Caki2 (cell line): ENCODE results near the gene GPT2. TPM values are rescaled to one million over a fixed set of nuclear protein-coding genes. Genes with fewer than 3 reads are reported as not detected.
"Not testable (repeated sequence)": the region's sequence is repeated elsewhere in the genome, so short reads cannot be mapped to it uniquely, and the experiment has no call there.

Experiments
- DNase-seq: peaks from one replicate; pipeline ENCODE4 v3.0.0-alpha.2; 2015; ENCODE audit warnings: low read depth
- in situ Hi-C: cut with HindIII; loops from 2 replicates; pipeline ENCODE4 v1.10.0; 2016; ENCODE audit warnings: low sequenced_read_pairs, low pct_unique_long_range_greater_than_20kb, mixed read lengths
- total RNA-seq: library from RNA; depleted of rRNA; stranded (reverse); fragments of >200 nt; shearing (Covaris generic); gene quantifications from 2 replicates; pipeline ENCODE4 v1.2.3, GENCODE V29; 2014; ENCODE audit warnings: low replicate concordance

The GPT2 gene
- total RNA-seq, 1 experiment from 2014 or later, result 28.5 TPM

DNA sequence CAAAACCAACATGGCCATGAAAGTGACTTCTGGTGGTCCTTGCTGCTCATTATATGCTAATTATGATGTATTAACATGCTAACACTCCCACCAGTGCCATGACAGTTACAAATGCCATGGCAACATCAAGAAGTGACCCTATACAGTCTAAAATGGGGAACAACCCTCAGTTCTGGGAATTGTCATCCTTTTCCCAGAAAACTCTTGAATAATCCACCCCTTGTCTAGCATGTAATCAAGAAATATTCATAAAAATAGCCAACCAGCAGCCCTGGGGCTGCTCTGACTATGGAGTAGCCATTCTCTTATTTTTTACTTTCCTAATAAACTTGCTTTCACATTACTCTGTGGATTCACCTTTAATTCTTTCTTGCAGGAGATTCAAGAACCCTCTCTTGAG is 53.4 kb downstream of the GPT2 start:
- in situ Hi-C loops, result no loop called here
- DNase-seq, result no peak

GRCh38 chr16:46944713-46945112 is 60.6 kb downstream of the GPT2 start:
- in situ Hi-C loops, result not testable (repeated sequence)

DNA sequence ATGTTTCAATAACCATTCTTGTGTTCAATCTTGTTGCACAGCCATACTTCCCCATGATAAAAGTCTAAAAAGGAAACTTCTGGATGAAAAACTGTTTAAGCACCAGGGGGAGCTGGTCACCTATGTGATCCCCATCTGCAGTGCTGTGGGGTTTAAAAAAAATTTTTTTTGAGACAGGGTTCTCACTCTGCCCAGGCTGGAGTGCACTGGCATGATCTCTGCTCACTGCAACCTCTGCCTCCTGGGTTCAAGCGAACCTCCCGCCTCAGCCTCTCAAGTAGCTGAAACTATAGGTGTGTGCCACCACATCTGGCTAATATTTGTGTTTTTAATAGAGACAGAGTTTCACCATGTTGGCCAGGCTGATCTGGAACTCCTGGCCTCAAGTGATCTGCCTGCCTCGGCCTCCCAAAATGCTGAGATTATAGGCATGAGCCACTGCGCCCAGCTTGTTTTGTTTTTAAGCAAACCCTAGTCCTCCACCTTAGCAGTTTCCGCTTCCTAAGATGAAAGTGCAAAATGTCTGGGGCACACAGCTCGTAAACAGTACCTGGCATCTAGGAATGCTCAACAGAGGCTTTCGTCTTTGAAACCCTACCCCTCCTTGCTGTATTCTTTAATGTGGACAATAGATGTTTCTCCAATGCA is 63.9 kb downstream of the GPT2 start:
- peak; percentile 14 for DNase-seq
- in situ Hi-C loops, result no loop called here

More at GRCh38 chr16:46944713-46945112, 60.6 kb downstream of the GPT2 start:
- DNase-seq, result not testable (repeated sequence)

DNA sequence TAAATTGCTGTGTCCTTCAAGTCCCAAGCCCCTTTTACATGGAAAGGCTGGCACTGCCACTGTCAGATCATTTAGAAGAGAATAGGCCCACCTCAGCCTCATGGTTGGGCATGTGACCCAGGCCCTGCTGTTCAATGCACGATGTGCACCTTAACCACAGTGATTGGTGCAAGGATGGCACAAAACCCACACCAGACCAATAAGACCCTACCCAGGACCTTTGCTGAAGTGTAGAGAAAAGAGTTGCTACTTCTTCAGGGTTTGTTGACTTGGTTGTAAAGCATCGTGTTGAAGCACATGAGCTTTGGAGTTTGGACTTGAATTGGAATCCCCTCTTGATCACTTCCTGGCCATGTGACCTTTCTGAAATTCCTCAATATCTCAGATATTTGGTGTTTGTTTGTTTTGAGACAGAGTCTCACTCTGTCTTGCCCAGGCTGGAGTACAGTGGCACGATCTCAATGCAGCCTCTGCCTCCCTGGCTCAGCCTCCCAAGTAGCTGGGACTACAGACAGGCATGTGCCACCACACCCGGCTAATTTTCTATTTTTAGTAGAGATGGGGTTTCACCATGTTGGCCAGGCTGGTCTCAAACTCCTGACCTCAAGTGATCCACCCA is 64.5 kb downstream of the GPT2 start:
- in situ Hi-C loops, result no loop called here
- no peak for DNase-seq

DNA sequence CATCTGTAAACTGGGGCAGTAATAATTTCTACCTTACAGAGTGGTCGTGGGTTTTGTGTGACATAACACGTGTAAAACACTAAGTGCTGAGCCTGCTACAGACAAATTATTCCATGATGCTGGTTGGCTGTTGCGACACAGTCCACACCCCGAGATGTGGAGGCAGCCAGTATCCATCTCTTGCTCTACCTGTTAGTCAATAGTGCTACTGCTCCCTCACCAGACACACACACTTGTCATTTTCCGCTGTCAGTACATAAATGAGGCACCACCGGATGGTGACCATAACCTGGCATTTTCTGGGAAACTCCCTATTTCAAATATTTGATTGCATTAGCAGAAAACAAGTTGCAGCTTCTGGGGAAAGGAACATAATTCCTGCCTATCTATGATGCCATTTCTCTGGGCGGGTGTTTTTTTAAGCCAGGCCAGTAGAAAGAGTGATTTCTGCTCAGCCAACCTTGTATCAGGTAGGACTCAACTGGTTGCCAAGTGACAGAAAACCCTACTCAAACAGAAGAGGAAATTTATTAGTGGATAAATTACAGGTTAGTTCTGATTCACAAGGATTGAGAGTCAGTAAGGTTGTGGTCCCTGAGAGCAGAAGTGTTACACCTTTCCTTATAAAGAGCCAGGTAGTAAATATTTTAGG is 65.2 kb downstream of the GPT2 start:
- no peak for DNase-seq
- in situ Hi-C loops, result no loop called here

DNA sequence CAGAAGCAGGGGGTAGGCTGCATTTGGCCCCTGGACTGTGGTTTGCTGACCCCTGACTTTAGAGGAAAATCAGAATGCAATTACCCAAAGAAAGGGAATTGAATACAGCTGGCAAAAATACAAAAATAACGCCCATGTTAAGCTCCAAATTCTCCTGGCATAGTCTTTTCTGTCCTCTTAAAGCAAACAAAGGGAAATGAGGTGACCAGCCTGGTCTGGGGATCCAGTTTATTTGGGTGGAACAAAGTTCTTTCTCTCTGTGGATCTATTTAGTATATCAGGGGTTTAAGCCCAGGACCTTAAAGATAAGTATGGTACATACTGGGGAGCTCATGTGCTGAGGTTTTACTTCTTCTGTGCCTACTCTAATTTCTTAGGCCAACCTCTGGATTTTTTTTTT is 65.8 kb downstream of the GPT2 start:
- no peak for DNase-seq
- in situ Hi-C loops, result no loop called here

- in situ Hi-C loops, result no loop called here
- no peak for DNase-seq
These were observed 70.4 kb downstream of the GPT2 start for GRCh38 chr16:46954562-46954961.

- in situ Hi-C loops, result no loop called here
- DNase-seq, result no peak
These were observed 77.5 kb downstream of the GPT2 start for GRCh38 chr16:46961373-46962353.

DNA sequence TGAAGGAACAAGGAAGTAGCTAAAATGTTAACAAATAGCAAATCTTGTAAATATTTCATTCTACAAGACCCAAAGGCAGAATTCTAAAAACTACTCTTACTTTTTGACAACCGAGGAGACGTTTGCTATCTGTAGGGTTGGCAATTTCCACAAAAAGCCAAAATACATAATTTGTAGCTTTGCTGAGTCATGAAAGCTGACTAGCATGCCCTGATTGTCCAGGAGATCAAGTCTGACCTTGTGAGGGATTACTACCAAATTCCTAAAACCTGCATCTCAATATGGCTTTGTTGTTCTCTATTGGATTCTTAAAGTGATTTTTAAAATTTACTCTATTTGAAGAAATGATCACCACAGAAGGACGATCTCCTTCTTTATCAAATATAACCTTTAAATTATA is 78.5 kb downstream of the GPT2 start:
- in situ Hi-C loops, result no loop called here
- no peak for DNase-seq

GRCh38 chr16:46968063-46968435 is 83.9 kb downstream of the GPT2 start:
- in situ Hi-C loops, result no loop called here
- no peak for DNase-seq

DNA sequence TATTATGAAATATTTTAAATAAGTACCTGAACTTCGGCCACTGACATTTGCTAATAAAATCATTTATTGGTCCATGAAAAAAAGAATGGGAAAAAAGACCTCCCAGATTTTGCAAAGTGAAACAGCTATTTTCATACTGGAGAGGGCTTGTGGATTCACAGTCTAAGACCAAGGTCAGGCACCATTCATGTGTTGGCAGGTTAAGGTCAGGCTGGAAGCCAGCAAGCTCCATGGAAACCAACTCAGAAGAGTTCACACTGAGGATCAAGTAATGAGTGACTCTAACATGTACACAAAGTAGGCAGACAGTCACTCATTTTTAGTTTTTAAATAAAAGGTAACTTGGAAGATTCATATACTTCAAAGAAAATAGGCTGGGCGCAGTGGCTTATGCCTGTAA is 85.9 kb downstream of the GPT2 start:
- DNase-seq, result no peak
- in situ Hi-C loops, result no loop called here

DNA sequence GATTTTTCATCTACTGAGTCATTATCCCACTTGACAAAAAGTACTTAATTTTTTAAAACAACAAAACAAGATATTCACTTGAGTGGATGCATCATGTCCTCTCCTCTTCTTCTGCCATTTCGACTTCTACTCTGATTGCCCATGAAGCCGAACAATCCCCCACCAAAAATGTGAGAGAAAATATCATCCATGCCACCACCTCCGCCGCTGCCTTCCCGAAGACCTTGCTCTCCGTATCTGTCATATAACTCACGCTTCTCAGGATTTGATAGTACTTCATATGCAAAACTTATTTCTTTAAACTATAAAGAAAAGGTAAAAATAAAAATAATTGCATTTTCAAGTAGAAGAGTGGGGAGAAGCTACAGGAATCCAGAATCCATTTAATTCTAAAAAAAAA is 87.1 kb downstream of the GPT2 start:
- in situ Hi-C loops, result no loop called here
- no peak for DNase-seq

DNA sequence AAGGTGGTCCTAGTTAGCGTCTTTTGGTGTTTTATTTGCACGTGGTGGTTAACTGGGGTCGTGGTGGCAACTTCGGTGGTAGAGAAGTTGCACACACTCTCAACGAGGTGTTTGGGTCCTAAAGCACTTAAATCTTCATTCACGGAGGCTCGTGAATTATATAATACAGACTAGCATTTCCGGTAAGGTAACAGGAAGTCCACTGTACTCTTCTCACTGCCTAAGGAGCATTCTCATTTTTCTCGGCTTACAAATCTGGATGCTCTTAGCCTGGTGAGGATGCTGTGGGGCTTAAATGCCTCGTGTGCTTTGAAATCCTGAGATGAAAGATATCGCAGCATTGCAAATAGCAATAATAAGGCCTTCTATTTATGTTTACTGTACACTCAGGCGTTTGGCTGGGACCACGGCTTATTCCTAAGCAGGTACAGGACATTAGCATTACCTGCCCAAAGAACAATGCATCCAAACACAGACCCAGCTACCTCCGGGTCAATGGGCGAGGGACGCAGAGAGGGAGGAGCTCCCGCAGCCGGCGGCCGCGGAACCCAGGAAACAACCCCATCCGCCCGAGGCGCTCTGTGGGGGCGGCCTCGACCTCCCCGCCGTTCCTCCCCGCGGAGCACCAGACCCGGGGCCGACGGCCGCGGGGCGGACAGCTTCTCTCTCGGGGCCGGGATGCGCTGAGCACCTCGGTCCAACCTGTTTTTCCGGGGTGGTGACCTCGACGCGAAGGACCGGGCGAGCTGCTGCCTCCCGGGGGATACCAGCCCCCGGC is 88.5 kb downstream of the GPT2 start:
- in situ Hi-C loops, result no loop called here
- peak; percentile 14 for DNase-seq

DNA sequence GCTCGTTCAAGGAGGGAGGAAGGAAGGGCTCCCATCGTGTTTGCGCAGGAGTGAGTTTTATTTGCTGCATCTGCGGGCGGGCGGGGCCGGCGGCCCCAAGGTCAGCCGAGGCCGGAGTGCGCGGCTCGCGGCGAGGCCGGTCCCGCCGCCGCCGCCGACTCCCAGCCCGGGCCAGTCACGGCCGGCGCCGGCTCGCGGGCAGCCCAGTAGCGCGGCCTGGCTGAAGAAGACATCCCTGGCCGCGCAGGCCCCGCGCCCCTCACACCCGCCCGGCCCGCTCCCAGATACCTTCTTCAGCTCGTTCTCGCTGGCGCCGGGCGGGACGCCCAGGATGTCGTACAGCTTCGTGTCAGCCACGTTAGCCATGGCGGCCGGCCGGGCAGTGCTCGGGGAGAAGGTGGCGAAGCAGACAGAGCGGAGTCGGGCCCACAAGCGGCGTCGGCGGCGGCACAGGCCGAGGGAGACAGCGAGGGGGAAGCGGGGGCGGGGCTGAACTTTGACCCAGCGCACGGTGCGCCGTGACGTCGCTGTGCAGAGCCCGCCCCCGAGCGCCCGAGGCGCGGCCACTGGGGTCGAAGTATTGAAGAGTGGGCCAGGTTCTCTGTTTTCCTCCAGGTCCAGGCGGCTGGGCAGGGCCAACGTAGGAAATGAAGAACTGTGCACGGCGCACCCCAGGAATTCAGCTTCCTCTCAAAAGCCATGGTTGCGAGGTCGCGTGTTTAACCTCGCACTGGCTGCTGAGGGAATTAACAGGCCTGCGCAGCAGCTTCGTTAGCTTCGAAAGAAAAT is 89.2 kb downstream of the GPT2 start, which contains the start of gene DNAJA2:
Gene DNAJA2 (minus strand): TSS at position 468 of the 789 bp plus-strand sequence. CDS start 102 bp downstream, at position 366.
- in situ Hi-C loops, result no loop called here
- peak; percentile 80 for DNase-seq

DNA sequence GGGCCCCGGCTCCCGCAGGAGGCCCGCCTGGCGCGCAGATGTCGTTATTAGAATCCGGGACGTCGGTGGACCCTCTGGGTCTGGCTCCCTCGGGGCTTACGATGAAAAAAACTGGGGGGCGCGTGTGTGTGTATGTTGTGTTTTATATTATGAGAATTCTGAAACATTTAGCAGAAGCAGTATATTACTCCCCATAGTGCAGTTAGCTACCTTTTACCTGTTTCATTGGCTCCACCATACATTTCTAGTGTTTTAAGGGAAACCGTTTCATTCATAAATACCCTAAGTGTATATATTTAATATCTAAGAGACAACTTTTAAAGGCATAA is 89.8 kb downstream of the GPT2 start:
- in situ Hi-C loops, result no loop called here
- DNase-seq, result no peak

DNA sequence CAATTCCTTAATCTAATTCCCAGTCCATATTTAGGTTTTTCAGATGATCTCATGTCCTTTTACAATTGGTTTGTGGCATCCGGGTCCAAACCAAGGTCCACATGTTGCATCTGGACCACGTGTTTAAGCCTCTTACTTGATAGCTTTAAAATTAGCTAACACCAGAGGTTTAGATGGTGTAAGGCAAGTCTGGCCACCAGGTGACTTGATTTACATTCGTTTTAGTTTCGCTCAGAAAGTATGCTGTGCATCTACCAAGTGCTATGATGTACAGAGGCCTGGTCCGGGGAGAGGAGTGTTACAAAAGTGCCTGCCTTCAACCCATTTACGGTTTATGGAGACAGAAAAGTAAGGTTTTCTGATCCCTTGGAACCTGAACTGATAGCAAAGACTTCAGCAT is 90.2 kb downstream of the GPT2 start:
- in situ Hi-C loops, result no loop called here
- DNase-seq, result peak; percentile 18

- no peak for DNase-seq
- in situ Hi-C loops, result no loop called here
These were observed 91.0 kb downstream of the GPT2 start for GRCh38 chr16:46975165-46975564.
